HepG2 (cell line): ENCODE results near the gene AAMP. TPM values are rescaled to one million over a fixed set of nuclear protein-coding genes. Genes with fewer than 3 reads are reported as not detected.

Experiments used
- ATM ChIP-seq: fragments of 450-650 bp; IDR thresholded peaks from 2 replicates; pipeline ENCODE4 v1.7.1; 2017; ENCODE audit warnings: mild to moderate bottlenecking, borderline replicate concordance
- EP300 ChIP-seq, 3 experiments: sonication (generic) in 1 of 3; formaldehyde crosslinking in 1 of 3; IDR thresholded peaks; 2 replicates each; pipeline versions ENCODE4 v1.5.1 to v1.6.1; 2011 to 2020; ENCODE audit warnings: low read depth in 2 of 3, low read length in 2 of 3, borderline replicate concordance in 1 of 3, improper control_type of control experiment in 1 of 3, mild to moderate bottlenecking in 1 of 3, missing genetic modification reagents in 1 of 3, moderate library complexity in 1 of 3
- GABPA ChIP-seq, 2 experiments: IDR thresholded peaks; 2 replicates each; pipeline ENCODE4 v1.6.1; 2011 to 2016; ENCODE audit warnings: low read depth in 2 of 2, low read length in 1 of 2, missing biosample characterization in 1 of 2, missing genetic modification characterization in 1 of 2
- GTF2F1 ChIP-seq: fragments of 150-350 bp; IDR thresholded peaks from 2 replicates; pipeline ENCODE4 v1.6.1; 2014; ENCODE audit warnings: low read length
- HINFP ChIP-seq: sonication (generic); formaldehyde crosslinking; IDR thresholded peaks from 2 replicates; pipeline ENCODE4 v1.4.0; 2020; ENCODE audit warnings: low read depth, mild to moderate bottlenecking, missing genetic modification reagents
- KAT2B ChIP-seq: fragments of 150-350 bp; IDR thresholded peaks from 2 replicates; pipeline ENCODE4 v1.6.1; 2014; ENCODE audit warnings: low read depth, low read length, borderline replicate concordance
- KDM3A ChIP-seq: IDR thresholded peaks from 2 replicates; pipeline ENCODE4 v1.6.1; 2018; ENCODE audit warnings: low read depth, missing compliant biosample characterization
- PBX3 ChIP-seq: sonication (generic); formaldehyde crosslinking; IDR thresholded peaks from 2 replicates; pipeline ENCODE4 v1.8.1; 2023; ENCODE audit warnings: missing genetic modification reagents, inconsistent platforms, borderline replicate concordance
- POGK ChIP-seq: sonication (generic); formaldehyde crosslinking; conservative IDR thresholded peaks from 2 replicates; pipeline ENCODE4 v1.8.0; 2022; ENCODE audit warnings: mild to moderate bottlenecking, moderate library complexity, missing genetic modification reagents
- PPARG ChIP-seq: conservative IDR thresholded peaks from 2 replicates; pipeline ENCODE4 v1.6.1; 2016; ENCODE audit warnings: missing biosample characterization, missing genetic modification reagents
- RNF2 ChIP-seq: fragments of 450-650 bp; conservative IDR thresholded peaks from 2 replicates; pipeline ENCODE4 v1.6.1; 2016; ENCODE audit warnings: low read depth
- TOE1 ChIP-seq: sonication (generic); formaldehyde crosslinking; IDR thresholded peaks from 2 replicates; pipeline ENCODE4 v1.4.0; 2020; ENCODE audit warnings: mild to moderate bottlenecking, missing genetic modification reagents
- UBTF ChIP-seq: sonication (generic); formaldehyde crosslinking; IDR thresholded peaks from 2 replicates; pipeline ENCODE4 v1.4.0; 2020; ENCODE audit warnings: mild to moderate bottlenecking, missing genetic modification reagents
- XBP1 ChIP-seq: sonication (generic); formaldehyde crosslinking; IDR thresholded peaks from 2 replicates; pipeline ENCODE4 v1.5.0; 2020; ENCODE audit warnings: missing genetic modification reagents
- ZNF136 ChIP-seq: sonication (generic); formaldehyde crosslinking; IDR thresholded peaks from 2 replicates; pipeline ENCODE4 v1.8.1; 2022; ENCODE audit warnings: low read depth, mild to moderate bottlenecking, moderate library complexity, missing genetic modification reagents
- ZNF580 ChIP-seq: IDR thresholded peaks from 2 replicates; pipeline ENCODE4 v1.6.1; 2016; ENCODE audit warnings: low read depth, borderline replicate concordance
- ZNF780A ChIP-seq: sonication (generic); formaldehyde crosslinking; IDR thresholded peaks from 2 replicates; pipeline ENCODE4 v1.8.0; 2022; ENCODE audit warnings: mild to moderate bottlenecking, missing genetic modification reagents, moderate library complexity
- ZNF782 ChIP-seq: sonication (generic); formaldehyde crosslinking; IDR thresholded peaks from 2 replicates; pipeline ENCODE4 v1.4.0; 2020; ENCODE audit warnings: missing genetic modification reagents, mild to moderate bottlenecking, borderline replicate concordance
- ZSCAN9 ChIP-seq: IDR thresholded peaks from 2 replicates; pipeline ENCODE4 v1.6.1; 2016; ENCODE audit warnings: borderline replicate concordance
- polyA plus RNA-seq, 8 experiments: library from polyadenylated mRNA; depleted of rRNA in 3 of 8; stranded (reverse) in 7 of 8; unstranded in 1 of 8; fragments of >200 nt; fragmentation: Illumina TruSeq in 4 of 8; extraction: Trizol in 4 of 8; gene quantifications; 2 replicates each; pipeline versions ENCODE4 v1.2.1 to v1.2.3, GENCODE V29; 2011 to 2016; ENCODE audit warnings: low read depth in 4 of 8, missing spikeins in 1 of 8, mixed read lengths in 1 of 8; ENCODE audit not compliant: insufficient read depth in 1 of 8
- total RNA-seq, 5 experiments: library from RNA; depleted of rRNA; stranded (reverse); fragments of >200 nt; fragmentation: Illumina TruSeq; extraction: Trizol; gene quantifications; 2 replicates each; pipeline ENCODE4 v1.2.3, GENCODE V29; 2016; ENCODE audit warnings: low read depth in 1 of 5

Gene AAMP
- total and polyA plus RNA-seq, 2 of the 13 experiments (the other 11 are each of a cell fraction or from before 2014, with no cell fraction given) = 110 to 186 TPM

- TF ChIP-seq POGK (CRISPR knock-in tag) = peak; percentile 60; the same call in 1 of the 2 replicates
- TF ChIP-seq PPARG (CRISPR knock-in tag) = no peak
- TF ChIP-seq TOE1 = no peak
- no peak for TF ChIP-seq RNF2
- peak in 1 of 2 experiments; percentile 40; a peak in 2 of 4 replicates for TF ChIP-seq EP300 (IDR thresholded peaks at IDR 0.05; ENCODE audit: low read depth in 2 of 2, low read length in 2 of 2)
- peak; percentile 40; the same call in 1 of the 2 replicates for TF ChIP-seq EP300 (CRISPR knock-in tag; IDR thresholded peaks at IDR 0.05; ENCODE audit: borderline replicate concordance)
- no peak for TF ChIP-seq ATM
- peak; percentile 46 for TF ChIP-seq UBTF
- no peak for TF ChIP-seq GTF2F1
- peak; percentile 87; the same call in 1 of the 2 replicates for TF ChIP-seq ZNF136 (CRISPR knock-in tag)
- no peak for TF ChIP-seq KDM3A (CRISPR knock-in tag)
- 0 out of 2 replicates have a peak, but pooled peaks have one; percentile 45 for TF ChIP-seq XBP1 (CRISPR knock-in tag)
- peak; percentile 31 for TF ChIP-seq ZNF782
- TF ChIP-seq HINFP (CRISPR knock-in tag) = peak; percentile 71; the same call in 1 of the 2 replicates
- no peak; the same call in 1 of the 2 replicates for TF ChIP-seq ZNF580 (CRISPR knock-in tag)
- TF ChIP-seq KAT2B = no peak
- TF ChIP-seq PBX3 (CRISPR knock-in tag) = no peak
- TF ChIP-seq ZSCAN9 (CRISPR knock-in tag) = peak; percentile 87
- no peak for TF ChIP-seq ZNF780A (CRISPR knock-in tag)
- TF ChIP-seq GABPA (IDR thresholded peaks at IDR 0.05; ENCODE audit: low read depth, low read length) = peak; percentile 97
- peak; percentile 91 for TF ChIP-seq GABPA (CRISPR knock-in tag; IDR thresholded peaks at IDR 0.05; ENCODE audit: low read depth)
Measured at GRCh38 chr2:218216674-218217359, 53.1 kb downstream of the AAMP start, which contains the start of gene ARPC2 (continued).
